ENCODE results near the gene PRPF39. TPM values are rescaled to one million over a fixed set of nuclear protein-coding genes. Genes with fewer than 3 reads are reported as not detected.

PRPF39 gene
- total and polyA plus RNA-seq, 4 donors, result 3.1 to 25.1 (median 15.1) TPM

- H3K36me3 ChIP-seq (ENCODE audit: control insufficient read depth in 4 of 4, insufficient read depth in 3 of 4, low read depth in 1 of 4, low read length in 3 of 4), result no peaks in the 10 kb centered on the region
- DNase-seq (ENCODE audit: low spot score), result no peak
- TF ChIP-seq NR2F2 (IDR thresholded peaks at IDR 0.05), result no peak
- no peak for TF ChIP-seq JUND (IDR thresholded peaks at IDR 0.05)
- no peak for TF ChIP-seq FOXA1 (IDR thresholded peaks at IDR 0.05)
- no peak for TF ChIP-seq FOXA2 (IDR thresholded peaks at IDR 0.05)
- no peak for TF ChIP-seq GABPA (IDR thresholded peaks at IDR 0.05 in 1 of 2, conservative IDR thresholded peaks at IDR 0.05 in 1 of 2)
- TF ChIP-seq EGR1 (IDR thresholded peaks at IDR 0.05; ENCODE audit: low read depth in 2 of 2), result no peak
- no peak for TF ChIP-seq TAF1 (conservative IDR thresholded peaks at IDR 0.05)
- TF ChIP-seq, protein P1, sequence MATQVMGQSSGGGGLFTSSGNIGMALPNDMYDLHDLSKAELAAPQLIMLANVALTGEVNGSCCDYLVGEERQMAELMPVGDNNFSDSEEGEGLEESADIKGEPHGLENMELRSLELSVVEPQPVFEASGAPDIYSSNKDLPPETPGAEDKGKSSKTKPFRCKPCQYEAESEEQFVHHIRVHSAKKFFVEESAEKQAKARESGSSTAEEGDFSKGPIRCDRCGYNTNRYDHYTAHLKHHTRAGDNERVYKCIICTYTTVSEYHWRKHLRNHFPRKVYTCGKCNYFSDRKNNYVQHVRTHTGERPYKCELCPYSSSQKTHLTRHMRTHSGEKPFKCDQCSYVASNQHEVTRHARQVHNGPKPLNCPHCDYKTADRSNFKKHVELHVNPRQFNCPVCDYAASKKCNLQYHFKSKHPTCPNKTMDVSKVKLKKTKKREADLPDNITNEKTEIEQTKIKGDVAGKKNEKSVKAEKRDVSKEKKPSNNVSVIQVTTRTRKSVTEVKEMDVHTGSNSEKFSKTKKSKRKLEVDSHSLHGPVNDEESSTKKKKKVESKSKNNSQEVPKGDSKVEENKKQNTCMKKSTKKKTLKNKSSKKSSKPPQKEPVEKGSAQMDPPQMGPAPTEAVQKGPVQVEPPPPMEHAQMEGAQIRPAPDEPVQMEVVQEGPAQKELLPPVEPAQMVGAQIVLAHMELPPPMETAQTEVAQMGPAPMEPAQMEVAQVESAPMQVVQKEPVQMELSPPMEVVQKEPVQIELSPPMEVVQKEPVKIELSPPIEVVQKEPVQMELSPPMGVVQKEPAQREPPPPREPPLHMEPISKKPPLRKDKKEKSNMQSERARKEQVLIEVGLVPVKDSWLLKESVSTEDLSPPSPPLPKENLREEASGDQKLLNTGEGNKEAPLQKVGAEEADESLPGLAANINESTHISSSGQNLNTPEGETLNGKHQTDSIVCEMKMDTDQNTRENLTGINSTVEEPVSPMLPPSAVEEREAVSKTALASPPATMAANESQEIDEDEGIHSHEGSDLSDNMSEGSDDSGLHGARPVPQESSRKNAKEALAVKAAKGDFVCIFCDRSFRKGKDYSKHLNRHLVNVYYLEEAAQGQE (IDR thresholded peaks at IDR 0.05), result no peak
- TF ChIP-seq YY1 (IDR thresholded peaks at IDR 0.05), result no peak
- TF ChIP-seq, protein P2, sequence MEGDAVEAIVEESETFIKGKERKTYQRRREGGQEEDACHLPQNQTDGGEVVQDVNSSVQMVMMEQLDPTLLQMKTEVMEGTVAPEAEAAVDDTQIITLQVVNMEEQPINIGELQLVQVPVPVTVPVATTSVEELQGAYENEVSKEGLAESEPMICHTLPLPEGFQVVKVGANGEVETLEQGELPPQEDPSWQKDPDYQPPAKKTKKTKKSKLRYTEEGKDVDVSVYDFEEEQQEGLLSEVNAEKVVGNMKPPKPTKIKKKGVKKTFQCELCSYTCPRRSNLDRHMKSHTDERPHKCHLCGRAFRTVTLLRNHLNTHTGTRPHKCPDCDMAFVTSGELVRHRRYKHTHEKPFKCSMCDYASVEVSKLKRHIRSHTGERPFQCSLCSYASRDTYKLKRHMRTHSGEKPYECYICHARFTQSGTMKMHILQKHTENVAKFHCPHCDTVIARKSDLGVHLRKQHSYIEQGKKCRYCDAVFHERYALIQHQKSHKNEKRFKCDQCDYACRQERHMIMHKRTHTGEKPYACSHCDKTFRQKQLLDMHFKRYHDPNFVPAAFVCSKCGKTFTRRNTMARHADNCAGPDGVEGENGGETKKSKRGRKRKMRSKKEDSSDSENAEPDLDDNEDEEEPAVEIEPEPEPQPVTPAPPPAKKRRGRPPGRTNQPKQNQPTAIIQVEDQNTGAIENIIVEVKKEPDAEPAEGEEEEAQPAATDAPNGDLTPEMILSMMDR (IDR thresholded peaks at IDR 0.05; ENCODE audit: low read depth, low read length, missing input control), result no peak
- TF ChIP-seq ZBTB33 (IDR thresholded peaks at IDR 0.05), result no peak
- no peak for TF ChIP-seq SP1 (IDR thresholded peaks at IDR 0.05)
- TF ChIP-seq MAX (IDR thresholded peaks at IDR 0.05), result no peak
- TF ChIP-seq HNF4A (conservative IDR thresholded peaks at IDR 0.05), result no peak
- no peak for TF ChIP-seq HNF4G (IDR thresholded peaks at IDR 0.05)
- no peak for TF ChIP-seq RXRA (IDR thresholded peaks at IDR 0.05)
- TF ChIP-seq, protein P3, sequence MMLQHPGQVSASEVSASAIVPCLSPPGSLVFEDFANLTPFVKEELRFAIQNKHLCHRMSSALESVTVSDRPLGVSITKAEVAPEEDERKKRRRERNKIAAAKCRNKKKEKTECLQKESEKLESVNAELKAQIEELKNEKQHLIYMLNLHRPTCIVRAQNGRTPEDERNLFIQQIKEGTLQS (IDR thresholded peaks at IDR 0.05), result no peak
- no peak for TF ChIP-seq RAD21 (IDR thresholded peaks at IDR 0.05)
- no peak overlapping the region for H3K27ac ChIP-seq (ENCODE audit: low read depth in 1 of 2, low read length in 2 of 2)
- H3K9me3 ChIP-seq (ENCODE audit: control insufficient read depth in 4 of 4, low read length in 3 of 4), result no peaks in the 10 kb centered on the region
- H3K4me3 ChIP-seq (ENCODE audit: low read depth in 1 of 3, low read length in 3 of 3), result no peak overlapping the region
- no peaks in the 10 kb centered on the region for H3K27me3 ChIP-seq (ENCODE audit: control insufficient read depth in 4 of 4, insufficient read depth in 4 of 4, low read length in 3 of 4)
- H3K9ac ChIP-seq (ENCODE audit: low read depth in 1 of 2, low read length in 2 of 2), result no peak overlapping the region
- no peaks in the 10 kb centered on the region for H3K4me1 ChIP-seq (ENCODE audit: control insufficient read depth in 4 of 4, insufficient read depth in 4 of 4, low read length in 3 of 4)
These were observed 60.7 kb downstream of the PRPF39 start for GRCh38 chr14:45144658-45145057.

Data from liver (tissue), 9 donors.